Measurements from ENCODE around the gene PLD1.
"Not testable (repeated sequence)": the region's sequence is repeated elsewhere in the genome, so short reads cannot be mapped to it uniquely, and the experiment has no call there.

The PLD1 gene

GRCh38 chr3:171814662-171815061 is 4.4 kb upstream of the PLD1 start:
- not testable (repeated sequence) for DNase-seq (ENCODE audit: low spot score)

- DNase-seq (ENCODE audit: low spot score) = no peak
These were observed 3.7 kb upstream of the PLD1 start for GRCh38 chr3:171813897-171814460.

- no peak for DNase-seq (ENCODE audit: low spot score)
These were observed 3.1 kb upstream of the PLD1 start for GRCh38 chr3:171813278-171813896.

GRCh38 chr3:171812811-171813210 is 2.5 kb upstream of the PLD1 start:
- no peak for DNase-seq (ENCODE audit: low spot score)

GRCh38 chr3:171811913-171812335 is 1.6 kb upstream of the PLD1 start:
- no peak for DNase-seq (ENCODE audit: low spot score)

- no peak for DNase-seq (ENCODE audit: low spot score)
These were observed 1.1 kb upstream of the PLD1 start for GRCh38 chr3:171811295-171811912.

GRCh38 chr3:171810629-171811294 is 479 bp upstream of the PLD1 start:
- DNase-seq (ENCODE audit: low spot score) = no peak

- peak; percentile 67 for DNase-seq (ENCODE audit: low spot score)
These were observed 747 bp downstream of the PLD1 start for GRCh38 chr3:171809611-171809860.

- no peak for DNase-seq (ENCODE audit: low spot score)
These were observed 2.5 kb downstream of the PLD1 start for GRCh38 chr3:171807806-171808205.

- no peak for DNase-seq (ENCODE audit: low spot score)
These were observed 3.1 kb downstream of the PLD1 start for GRCh38 chr3:171807129-171807675.

GRCh38 chr3:171806200-171807128 is 3.8 kb downstream of the PLD1 start:
- DNase-seq (ENCODE audit: low spot score) = no peak

GRCh38 chr3:171805687-171806086 is 4.6 kb downstream of the PLD1 start:
- DNase-seq (ENCODE audit: low spot score) = no peak

- no peak for DNase-seq (ENCODE audit: low spot score)
These were observed 5.5 kb downstream of the PLD1 start for GRCh38 chr3:171804618-171805389.

GRCh38 chr3:171803044-171803443 is 7.2 kb downstream of the PLD1 start:
- DNase-seq (ENCODE audit: low spot score) = no peak

GRCh38 chr3:171802590-171802956 is 7.7 kb downstream of the PLD1 start:
- DNase-seq (ENCODE audit: low spot score) = no peak

GRCh38 chr3:171801738-171802589 is 8.3 kb downstream of the PLD1 start:
- DNase-seq (ENCODE audit: low spot score) = peak; percentile 3

GRCh38 chr3:171799501-171799900 is 10.8 kb downstream of the PLD1 start:
- DNase-seq (ENCODE audit: low spot score) = no peak

- no peak for DNase-seq (ENCODE audit: low spot score)
These were observed 12.4 kb downstream of the PLD1 start for GRCh38 chr3:171797873-171798272.

GRCh38 chr3:171797265-171797679 is 13.0 kb downstream of the PLD1 start:
- DNase-seq (ENCODE audit: low spot score) = no peak

- DNase-seq (ENCODE audit: low spot score) = peak; percentile 1
These were observed 13.5 kb downstream of the PLD1 start for GRCh38 chr3:171796625-171797264.
